ENCODE results near the gene ADISSP.

The ADISSP gene

GRCh38 chr20:3755814-3756480 lies 11.6 kb downstream of the ADISSP start:
- no peak for ATAC-seq
- TF ChIP-seq ZFP3 (CRISPR knock-in tag; IDR thresholded peaks at IDR 0.05): no peak
- no peak for TF ChIP-seq ISL1 (CRISPR knock-in tag; IDR thresholded peaks at IDR 0.05)
- no peak for TF ChIP-seq OSR1 (CRISPR knock-in tag; IDR thresholded peaks at IDR 0.05)
- no peak for TF ChIP-seq RARB (CRISPR knock-in tag; IDR thresholded peaks at IDR 0.05)
- TF ChIP-seq, protein P1, sequence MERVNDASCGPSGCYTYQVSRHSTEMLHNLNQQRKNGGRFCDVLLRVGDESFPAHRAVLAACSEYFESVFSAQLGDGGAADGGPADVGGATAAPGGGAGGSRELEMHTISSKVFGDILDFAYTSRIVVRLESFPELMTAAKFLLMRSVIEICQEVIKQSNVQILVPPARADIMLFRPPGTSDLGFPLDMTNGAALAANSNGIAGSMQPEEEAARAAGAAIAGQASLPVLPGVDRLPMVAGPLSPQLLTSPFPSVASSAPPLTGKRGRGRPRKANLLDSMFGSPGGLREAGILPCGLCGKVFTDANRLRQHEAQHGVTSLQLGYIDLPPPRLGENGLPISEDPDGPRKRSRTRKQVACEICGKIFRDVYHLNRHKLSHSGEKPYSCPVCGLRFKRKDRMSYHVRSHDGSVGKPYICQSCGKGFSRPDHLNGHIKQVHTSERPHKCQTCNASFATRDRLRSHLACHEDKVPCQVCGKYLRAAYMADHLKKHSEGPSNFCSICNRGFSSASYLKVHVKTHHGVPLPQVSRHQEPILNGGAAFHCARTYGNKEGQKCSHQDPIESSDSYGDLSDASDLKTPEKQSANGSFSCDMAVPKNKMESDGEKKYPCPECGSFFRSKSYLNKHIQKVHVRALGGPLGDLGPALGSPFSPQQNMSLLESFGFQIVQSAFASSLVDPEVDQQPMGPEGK (CRISPR knock-in tag; IDR thresholded peaks at IDR 0.05; ENCODE audit: borderline replicate concordance): no peak
- TF ChIP-seq, protein P2, sequence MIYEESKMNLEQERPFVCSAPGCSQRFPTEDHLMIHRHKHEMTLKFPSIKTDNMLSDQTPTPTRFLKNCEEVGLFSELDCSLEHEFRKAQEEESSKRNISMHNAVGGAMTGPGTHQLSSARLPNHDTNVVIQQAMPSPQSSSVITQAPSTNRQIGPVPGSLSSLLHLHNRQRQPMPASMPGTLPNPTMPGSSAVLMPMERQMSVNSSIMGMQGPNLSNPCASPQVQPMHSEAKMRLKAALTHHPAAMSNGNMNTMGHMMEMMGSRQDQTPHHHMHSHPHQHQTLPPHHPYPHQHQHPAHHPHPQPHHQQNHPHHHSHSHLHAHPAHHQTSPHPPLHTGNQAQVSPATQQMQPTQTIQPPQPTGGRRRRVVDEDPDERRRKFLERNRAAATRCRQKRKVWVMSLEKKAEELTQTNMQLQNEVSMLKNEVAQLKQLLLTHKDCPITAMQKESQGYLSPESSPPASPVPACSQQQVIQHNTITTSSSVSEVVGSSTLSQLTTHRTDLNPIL (CRISPR knock-in tag; IDR thresholded peaks at IDR 0.05; ENCODE audit: low read depth): no peak
- TF ChIP-seq ESRRG (CRISPR knock-in tag; IDR thresholded peaks at IDR 0.05): no peak
- TF ChIP-seq, protein P3, sequence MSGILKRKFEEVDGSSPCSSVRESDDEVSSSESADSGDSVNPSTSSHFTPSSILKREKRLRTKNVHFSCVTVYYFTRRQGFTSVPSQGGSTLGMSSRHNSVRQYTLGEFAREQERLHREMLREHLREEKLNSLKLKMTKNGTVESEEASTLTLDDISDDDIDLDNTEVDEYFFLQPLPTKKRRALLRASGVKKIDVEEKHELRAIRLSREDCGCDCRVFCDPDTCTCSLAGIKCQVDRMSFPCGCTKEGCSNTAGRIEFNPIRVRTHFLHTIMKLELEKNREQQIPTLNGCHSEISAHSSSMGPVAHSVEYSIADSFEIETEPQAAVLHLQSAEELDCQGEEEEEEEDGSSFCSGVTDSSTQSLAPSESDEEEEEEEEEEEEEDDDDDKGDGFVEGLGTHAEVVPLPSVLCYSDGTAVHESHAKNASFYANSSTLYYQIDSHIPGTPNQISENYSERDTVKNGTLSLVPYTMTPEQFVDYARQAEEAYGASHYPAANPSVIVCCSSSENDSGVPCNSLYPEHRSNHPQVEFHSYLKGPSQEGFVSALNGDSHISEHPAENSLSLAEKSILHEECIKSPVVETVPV (CRISPR knock-in tag; IDR thresholded peaks at IDR 0.05): no peak
- TF ChIP-seq ARNTL (CRISPR knock-in tag; IDR thresholded peaks at IDR 0.05; ENCODE audit: borderline replicate concordance, low read depth): no peak
- TF ChIP-seq CSDC2 (CRISPR knock-in tag; IDR thresholded peaks at IDR 0.05): no peak
- TF ChIP-seq, protein P4, sequence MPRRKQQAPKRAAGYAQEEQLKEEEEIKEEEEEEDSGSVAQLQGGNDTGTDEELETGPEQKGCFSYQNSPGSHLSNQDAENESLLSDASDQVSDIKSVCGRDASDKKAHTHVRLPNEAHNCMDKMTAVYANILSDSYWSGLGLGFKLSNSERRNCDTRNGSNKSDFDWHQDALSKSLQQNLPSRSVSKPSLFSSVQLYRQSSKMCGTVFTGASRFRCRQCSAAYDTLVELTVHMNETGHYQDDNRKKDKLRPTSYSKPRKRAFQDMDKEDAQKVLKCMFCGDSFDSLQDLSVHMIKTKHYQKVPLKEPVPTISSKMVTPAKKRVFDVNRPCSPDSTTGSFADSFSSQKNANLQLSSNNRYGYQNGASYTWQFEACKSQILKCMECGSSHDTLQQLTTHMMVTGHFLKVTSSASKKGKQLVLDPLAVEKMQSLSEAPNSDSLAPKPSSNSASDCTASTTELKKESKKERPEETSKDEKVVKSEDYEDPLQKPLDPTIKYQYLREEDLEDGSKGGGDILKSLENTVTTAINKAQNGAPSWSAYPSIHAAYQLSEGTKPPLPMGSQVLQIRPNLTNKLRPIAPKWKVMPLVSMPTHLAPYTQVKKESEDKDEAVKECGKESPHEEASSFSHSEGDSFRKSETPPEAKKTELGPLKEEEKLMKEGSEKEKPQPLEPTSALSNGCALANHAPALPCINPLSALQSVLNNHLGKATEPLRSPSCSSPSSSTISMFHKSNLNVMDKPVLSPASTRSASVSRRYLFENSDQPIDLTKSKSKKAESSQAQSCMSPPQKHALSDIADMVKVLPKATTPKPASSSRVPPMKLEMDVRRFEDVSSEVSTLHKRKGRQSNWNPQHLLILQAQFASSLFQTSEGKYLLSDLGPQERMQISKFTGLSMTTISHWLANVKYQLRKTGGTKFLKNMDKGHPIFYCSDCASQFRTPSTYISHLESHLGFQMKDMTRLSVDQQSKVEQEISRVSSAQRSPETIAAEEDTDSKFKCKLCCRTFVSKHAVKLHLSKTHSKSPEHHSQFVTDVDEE (CRISPR knock-in tag; IDR thresholded peaks at IDR 0.05): no peak
- TF ChIP-seq POU6F1 (CRISPR knock-in tag; IDR thresholded peaks at IDR 0.05; ENCODE audit: borderline replicate concordance, low read depth): no peak
- TF ChIP-seq ZNF70 (CRISPR knock-in tag; IDR thresholded peaks at IDR 0.05): no peak
- TF ChIP-seq PPARA (CRISPR knock-in tag; IDR thresholded peaks at IDR 0.05; ENCODE audit: borderline replicate concordance): no peak
- TF ChIP-seq GLIS3 (CRISPR knock-in tag; IDR thresholded peaks at IDR 0.05): no peak
- no peak for TF ChIP-seq ZC3H10 (CRISPR knock-in tag; IDR thresholded peaks at IDR 0.05)
- no peak for TF ChIP-seq ZNF565 (CRISPR knock-in tag; conservative IDR thresholded peaks at IDR 0.05; ENCODE audit: low read depth)
- TF ChIP-seq ZFP30 (CRISPR knock-in tag; IDR thresholded peaks at IDR 0.05): no peak
- no peak for TF ChIP-seq SNAI2 (CRISPR knock-in tag; IDR thresholded peaks at IDR 0.05)
- TF ChIP-seq TOX (CRISPR knock-in tag; IDR thresholded peaks at IDR 0.05; ENCODE audit: borderline replicate concordance): no peak

GRCh38 chr20:3755269-3755668 lies 12.3 kb downstream of the ADISSP start:
- ATAC-seq: no peak
- TF ChIP-seq ZNF70 (CRISPR knock-in tag; IDR thresholded peaks at IDR 0.05): no peak

DNA sequence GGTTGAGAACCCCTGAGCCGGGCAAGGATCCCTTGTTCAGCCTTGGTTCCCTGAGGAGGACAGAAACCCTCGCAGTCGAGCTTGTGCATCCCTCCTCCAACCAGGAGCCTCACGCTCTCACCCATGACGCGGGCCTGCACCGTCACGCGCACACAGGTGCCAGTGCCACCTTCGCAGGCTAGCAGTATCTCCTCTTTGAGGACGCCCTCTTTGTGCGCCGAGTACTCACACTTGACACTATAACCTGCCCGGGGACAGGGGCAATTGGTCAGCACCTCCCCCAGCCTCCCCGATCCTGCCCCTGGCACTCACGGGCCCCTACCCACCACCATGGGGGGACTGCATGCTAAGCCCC lies 13.3 kb downstream of the ADISSP start:
- no peak for ATAC-seq
- TF ChIP-seq ZNF70 (CRISPR knock-in tag; IDR thresholded peaks at IDR 0.05) (no peak), ZC3H10 (CRISPR knock-in tag; IDR thresholded peaks at IDR 0.05) (no peak), GLIS3 (CRISPR knock-in tag; IDR thresholded peaks at IDR 0.05) (no peak), TCF4 (CRISPR knock-in tag; IDR thresholded peaks at IDR 0.05; ENCODE audit: borderline replicate concordance) (no peak), ISL1 (CRISPR knock-in tag; IDR thresholded peaks at IDR 0.05) (no peak), PPARA (CRISPR knock-in tag; IDR thresholded peaks at IDR 0.05; ENCODE audit: borderline replicate concordance) (no peak), ZFP30 (CRISPR knock-in tag; IDR thresholded peaks at IDR 0.05) (no peak), SNAI2 (CRISPR knock-in tag; IDR thresholded peaks at IDR 0.05) (no peak), ARNTL (CRISPR knock-in tag; IDR thresholded peaks at IDR 0.05; ENCODE audit: borderline replicate concordance, low read depth) (no peak), TOX (CRISPR knock-in tag; IDR thresholded peaks at IDR 0.05; ENCODE audit: borderline replicate concordance) (no peak), BACH2 (CRISPR knock-in tag; IDR thresholded peaks at IDR 0.05; ENCODE audit: borderline replicate concordance) (no peak), POU6F1 (CRISPR knock-in tag; IDR thresholded peaks at IDR 0.05; ENCODE audit: borderline replicate concordance, low read depth) (no peak)
- TF ChIP-seq, protein P1 (CRISPR knock-in tag; IDR thresholded peaks at IDR 0.05; ENCODE audit: borderline replicate concordance): no peak
